Measurements from ENCODE around the gene DXO. TPM values are rescaled to one million over a fixed set of nuclear protein-coding genes. Genes with fewer than 3 reads are reported as not detected.

DXO gene
- total and polyA plus RNA-seq, 3 experiments from 2014 or later: 13.8 to 16.8 (median 15.8) TPM

DNA sequence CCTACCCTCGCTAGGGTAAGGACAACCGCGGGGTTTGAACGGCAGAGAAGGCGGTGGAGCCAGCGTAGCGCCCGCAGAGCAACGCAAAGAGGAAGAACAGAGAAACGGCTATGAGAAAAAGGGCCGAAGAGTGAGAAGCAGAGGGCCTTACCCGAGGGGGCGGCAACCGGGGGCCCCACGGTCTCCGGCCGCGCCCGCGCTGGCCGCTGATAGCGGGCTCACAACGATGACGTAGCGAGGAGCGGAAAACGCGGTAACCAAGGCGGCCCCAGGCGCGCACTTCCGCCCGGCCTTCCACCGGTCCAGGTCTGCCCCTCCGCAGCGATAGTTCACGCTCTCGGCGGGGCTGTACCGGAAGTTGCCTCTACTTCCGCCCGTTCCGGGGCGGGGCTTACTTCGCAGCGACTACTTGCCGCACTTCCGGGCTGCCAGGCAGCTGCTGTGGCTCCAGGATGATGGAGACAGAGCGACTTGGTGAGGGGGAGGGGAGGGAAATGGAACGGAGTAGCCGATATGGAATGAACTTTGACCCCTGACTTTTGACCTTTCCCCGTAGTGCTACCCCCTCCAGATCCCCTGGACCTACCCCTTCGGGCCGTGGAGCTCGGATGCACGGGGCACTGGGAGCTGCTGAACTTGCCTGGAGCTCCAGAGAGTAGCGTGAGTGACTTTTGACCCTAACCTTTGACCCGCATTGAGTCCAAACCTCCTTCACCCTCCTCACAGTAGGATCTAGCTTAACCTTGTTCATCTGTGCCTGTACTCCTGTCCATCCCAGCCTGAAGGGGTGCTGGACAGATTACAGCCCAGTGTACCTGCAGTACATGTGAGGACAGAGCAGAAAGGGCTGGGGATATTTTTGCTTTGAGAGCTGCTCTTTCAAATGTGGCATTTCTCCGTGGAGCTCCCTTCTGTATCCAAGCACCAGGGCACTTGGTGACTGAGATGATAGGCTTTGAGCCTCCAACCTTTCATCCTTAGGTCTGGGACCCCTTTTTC lies 12.9 kb downstream of the DXO start, which contains the start of the genes NELFE and SKIC2:
NELFE (minus strand) TSS at position 231 of the 999 bp plus-strand sequence. CDS start 525 bp downstream, outside the sequence.
SKIC2 (plus strand) TSS at position 435 of the 999 bp plus-strand sequence; CDS start at position 453, 18 bp downstream.
- ChIA-PET CTCF (interaction anchor here (0.7 to 1.2 kb wide), 5 partner anchors 12 to 88 kb away, joined by 3 to 8 read pairs (median 3); partner anchors contain the start of gene DXO), POLR2A (interaction anchor here (0.5 to 4.7 kb wide), 7 partner anchors 12 to 1858 kb away, joined by 3 to 71 read pairs (median 4); partner anchors contain the start of genes DXO, GPANK1 and ZBTB12)
- Mint-ChIP-seq H3K9me3 (no peaks in the 10 kb centered on the region), H3K4me3 (peak within 1 kb of the TSS; percentile 88 to 98 (median 95)), H3K4me1 (peaks cover 34 to 47% (median 40%) of the 10 kb centered on the region in 3 donors), H3K36me3 (peaks cover 6 to 90% (median 21%) of the 10 kb centered on the region in 3 donors), H3K27ac (peak within 1 kb of the TSS; percentile 96 to 99 (median 98)), H3K27me3 (peaks cover 0 to 1% of the 10 kb centered on the region in 2 donors)
- no peaks in the 10 kb centered on the region for H3K9me3 ChIP-seq (ENCODE audit: low read length)
- peaks cover 27% of the 10 kb centered on the region for H3K4me1 ChIP-seq (ENCODE audit: insufficient read depth, low read length)
- no peaks in the 10 kb centered on the region for H3K27me3 ChIP-seq (ENCODE audit: insufficient read depth, low read length, poor library complexity, severe bottlenecking)
- H3K27ac ChIP-seq (ENCODE audit: low read depth, low read length): peak within 1 kb of the TSS; percentile 99
- peaks cover 55% of the 10 kb centered on the region for H3K36me3 ChIP-seq (ENCODE audit: insufficient read depth, low read length)
- peak; percentile 98 to 99 (median 98) for DNase-seq
- H3K4me3 ChIP-seq (ENCODE audit: low read length): peak within 1 kb of the TSS; percentile 100

GRCh38 chr6:31958412-31958740 lies 13.6 kb downstream of the DXO start:
- Mint-ChIP-seq H3K9me3 (no peaks in the 10 kb centered on the region), H3K27me3 (peaks cover 0 to 1% of the 10 kb centered on the region in 2 donors), H3K4me1 (peaks cover 34 to 47% (median 40%) of the 10 kb centered on the region in 3 donors), H3K36me3 (peaks cover 7 to 90% (median 20%) of the 10 kb centered on the region in 3 donors), H3K27ac (peak overlapping the region; percentile 96 to 99 (median 98)), H3K4me3 (peak overlapping the region; percentile 88 to 98 (median 95))
- no peaks in the 10 kb centered on the region for H3K27me3 ChIP-seq (ENCODE audit: insufficient read depth, low read length, poor library complexity, severe bottlenecking)
- peak overlapping the region; percentile 99 for H3K27ac ChIP-seq (ENCODE audit: low read depth, low read length)
- H3K9me3 ChIP-seq (ENCODE audit: low read length): no peaks in the 10 kb centered on the region
- DNase-seq: no peak
- peaks cover 27% of the 10 kb centered on the region for H3K4me1 ChIP-seq (ENCODE audit: insufficient read depth, low read length)
- H3K36me3 ChIP-seq (ENCODE audit: insufficient read depth, low read length): peaks cover 59% of the 10 kb centered on the region
- H3K4me3 ChIP-seq (ENCODE audit: low read length): peak overlapping the region; percentile 100
- ChIA-PET CTCF (no interaction called here), POLR2A (interaction anchor here (0.6 to 4.7 kb wide), 5 partner anchors 13 to 1857 kb away, joined by 3 to 71 read pairs (median 4); partner anchors contain the start of genes DXO and GPANK1)

DNA sequence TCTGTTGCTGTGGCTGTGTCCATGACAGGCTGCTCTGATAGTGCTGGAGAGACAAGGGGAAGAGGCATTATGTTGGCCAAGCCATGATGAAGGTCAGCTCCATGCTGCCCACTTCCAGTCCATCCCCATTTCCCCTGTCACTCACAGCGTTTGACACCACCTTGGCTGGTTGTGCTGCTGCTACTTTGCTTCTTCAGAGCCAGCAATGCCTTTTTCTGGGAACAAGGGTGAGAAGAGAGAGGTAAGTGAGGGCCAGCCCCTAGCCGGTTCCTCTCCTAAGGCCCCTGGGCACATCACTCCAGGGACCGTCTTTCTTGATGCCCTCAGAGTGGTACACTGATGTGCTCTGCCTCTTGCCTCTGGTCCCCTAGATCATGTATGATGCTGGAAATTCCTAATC lies 15.1 kb downstream of the DXO start:
- H3K27me3 Mint-ChIP-seq: peaks cover 0 to 1% of the 10 kb centered on the region in 2 donors
- Histone ChIP-seq H3K27me3 (ENCODE audit: insufficient read depth, low read length, poor library complexity, severe bottlenecking) (no peaks in the 10 kb centered on the region), H3K27ac (ENCODE audit: low read depth, low read length) (no peak overlapping the region), H3K36me3 (ENCODE audit: insufficient read depth, low read length) (peaks cover 55% of the 10 kb centered on the region), H3K4me1 (ENCODE audit: insufficient read depth, low read length) (peaks cover 27% of the 10 kb centered on the region), H3K9me3 (ENCODE audit: low read length) (no peaks in the 10 kb centered on the region), H3K4me3 (ENCODE audit: low read length) (no peak overlapping the region)
- ChIA-PET CTCF (interaction anchor here (1.0 to 1.3 kb wide), 2 partner anchors 14 to 34 kb away, joined by 3 read pairs; no protein-coding TSS in a partner anchor), POLR2A (interaction anchor here (0.7 to 4.7 kb wide), 2 partner anchors 14 to 1448 kb away, joined by 3 to 71 read pairs; partner anchors contain the start of gene DXO)
- no peaks in the 10 kb centered on the region for H3K9me3 Mint-ChIP-seq
- peaks cover 11 to 90% (median 16%) of the 10 kb centered on the region in 3 donors for H3K36me3 Mint-ChIP-seq
- peak overlapping the region in 6 of 8 donors; percentile 17 to 99 (median 96) for H3K27ac Mint-ChIP-seq
- no peak for DNase-seq
- H3K4me3 Mint-ChIP-seq: no peak overlapping the region
- H3K4me1 Mint-ChIP-seq: peaks cover 28 to 42% (median 38%) of the 10 kb centered on the region in 3 donors

- CTCF ChIA-PET: no interaction called here
- Mint-ChIP-seq H3K9me3 (no peaks in the 10 kb centered on the region), H3K36me3 (peaks cover 11 to 80% (median 12%) of the 10 kb centered on the region in 3 donors), H3K4me1 (peaks cover 18 to 23% (median 22%) of the 10 kb centered on the region in 3 donors), H3K27me3 (peaks cover 0 to 1% of the 10 kb centered on the region in 2 donors), H3K27ac (peak overlapping the region in 2 of 8 donors; percentile 38 to 47), H3K4me3 (peak overlapping the region in 1 of 7 donors; percentile 58)
- POLR2A ChIA-PET: no interaction called here
- Histone ChIP-seq H3K27me3 (ENCODE audit: insufficient read depth, low read length, poor library complexity, severe bottlenecking) (no peaks in the 10 kb centered on the region), H3K4me1 (ENCODE audit: insufficient read depth, low read length) (peaks cover 18% of the 10 kb centered on the region), H3K36me3 (ENCODE audit: insufficient read depth, low read length) (peaks cover 38% of the 10 kb centered on the region), H3K27ac (ENCODE audit: low read depth, low read length) (no peak overlapping the region), H3K4me3 (ENCODE audit: low read length) (no peak overlapping the region), H3K9me3 (ENCODE audit: low read length) (no peaks in the 10 kb centered on the region)
- DNase-seq: no peak
Observed at GRCh38 chr6:31954511-31954910, 17.4 kb downstream of the DXO start.

DNA sequence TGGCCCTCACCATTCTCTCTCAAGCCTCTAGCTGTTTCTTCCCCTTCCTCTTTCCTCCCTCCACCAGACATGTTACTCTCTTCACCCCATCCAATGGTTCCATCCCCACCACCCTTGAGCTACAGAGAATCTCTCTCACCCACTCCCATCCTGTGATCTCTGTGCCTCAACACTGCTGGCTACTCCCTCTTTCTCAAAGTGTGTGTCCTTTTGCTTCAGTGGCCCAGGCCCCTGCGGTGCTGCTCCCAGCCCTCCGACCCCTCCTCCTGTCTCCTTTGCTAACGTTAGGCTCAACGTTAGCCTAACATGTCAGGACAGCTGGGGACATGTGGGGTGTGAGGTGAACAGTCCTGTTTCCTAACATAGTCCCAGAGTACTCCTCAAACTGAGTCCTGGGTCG lies 19.0 kb downstream of the DXO start:
- no peaks in the 10 kb centered on the region for H3K27me3 Mint-ChIP-seq
- no peaks in the 10 kb centered on the region for H3K9me3 ChIP-seq (ENCODE audit: low read length)
- peaks cover 7 to 9% (median 8%) of the 10 kb centered on the region in 3 donors for H3K4me1 Mint-ChIP-seq
- no peak overlapping the region for H3K27ac ChIP-seq (ENCODE audit: low read depth, low read length)
- H3K4me3 ChIP-seq (ENCODE audit: low read length): no peak overlapping the region
- DNase-seq: no peak
- peak overlapping the region in 1 of 7 donors; percentile 60 for H3K4me3 Mint-ChIP-seq
- peaks cover 7% of the 10 kb centered on the region for H3K4me1 ChIP-seq (ENCODE audit: insufficient read depth, low read length)
- no peaks in the 10 kb centered on the region for H3K27me3 ChIP-seq (ENCODE audit: insufficient read depth, low read length, poor library complexity, severe bottlenecking)
- peak overlapping the region in 4 of 8 donors; percentile 30 to 93 (median 69) for H3K27ac Mint-ChIP-seq
- peaks cover 11 to 68% (median 12%) of the 10 kb centered on the region in 3 donors for H3K36me3 Mint-ChIP-seq
- peaks cover 38% of the 10 kb centered on the region for H3K36me3 ChIP-seq (ENCODE audit: insufficient read depth, low read length)
- CTCF ChIA-PET: interaction anchor here (0.6 to 1.6 kb wide), 11 partner anchors 9 to 279 kb away, joined by 3 to 7 read pairs (median 4); partner anchors contain the start of genes DXO, EHMT2, LY6G5C and ZBTB12
- POLR2A ChIA-PET: no interaction called here
- H3K9me3 Mint-ChIP-seq: no peaks in the 10 kb centered on the region

DNA sequence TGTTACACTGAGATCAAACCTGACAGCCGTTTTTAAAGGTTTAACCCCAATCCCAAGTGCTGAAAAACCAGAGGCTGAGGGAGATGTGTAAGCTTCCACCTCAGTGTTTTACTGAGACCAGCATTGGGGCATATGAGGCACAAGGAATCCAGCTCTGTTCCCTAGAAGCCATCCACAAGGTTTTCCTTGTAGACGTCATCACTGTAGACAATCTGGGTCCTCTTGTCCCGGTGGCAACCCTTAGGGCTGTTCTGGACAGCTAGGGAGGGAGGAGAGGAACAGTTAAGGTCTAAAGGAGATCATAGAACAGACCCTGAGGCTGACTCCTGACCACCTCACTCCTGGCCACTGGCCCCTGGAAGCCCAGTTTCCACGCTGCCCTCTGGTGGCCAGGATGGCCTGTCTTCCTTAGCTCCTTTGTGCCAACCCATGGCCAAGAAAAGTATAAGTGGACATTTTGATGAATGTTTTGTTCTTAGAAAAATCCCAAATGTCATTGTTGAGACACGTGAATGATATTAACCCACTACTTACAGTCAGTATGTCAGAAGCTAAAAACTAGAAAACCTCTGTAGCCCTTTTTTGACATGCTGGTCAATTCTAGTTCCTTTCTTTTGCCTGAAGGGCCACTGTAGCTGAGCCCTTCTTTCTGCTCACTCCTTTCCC lies 19.7 kb downstream of the DXO start:
- no peaks in the 10 kb centered on the region for H3K27me3 ChIP-seq (ENCODE audit: insufficient read depth, low read length, poor library complexity, severe bottlenecking)
- Mint-ChIP-seq H3K4me1 (peaks cover 1 to 3% (median 2%) of the 10 kb centered on the region in 3 donors), H3K36me3 (peaks cover 11 to 64% (median 12%) of the 10 kb centered on the region in 3 donors), H3K9me3 (no peaks in the 10 kb centered on the region), H3K27ac (peak overlapping the region in 3 of 8 donors; percentile 13 to 66 (median 30)), H3K27me3 (no peaks in the 10 kb centered on the region), H3K4me3 (peak overlapping the region in 1 of 7 donors; percentile 60)
- H3K4me3 ChIP-seq (ENCODE audit: low read length): no peak overlapping the region
- ChIA-PET POLR2A (interaction anchor here (0.5 kb wide), 1 partner anchor 1984 kb away, joined by 3 read pairs; no protein-coding TSS in a partner anchor), CTCF (interaction anchor here (0.6 to 1.6 kb wide), 12 partner anchors 9 to 278 kb away, joined by 3 to 7 read pairs (median 4); partner anchors contain the start of genes DXO, EHMT2, LY6G5C and ZBTB12)
- peak in 1 of 5 donors; percentile 24 for DNase-seq
- peaks cover 38% of the 10 kb centered on the region for H3K36me3 ChIP-seq (ENCODE audit: insufficient read depth, low read length)
- no peaks in the 10 kb centered on the region for H3K9me3 ChIP-seq (ENCODE audit: low read length)
- peaks cover under 1% of the 10 kb centered on the region for H3K4me1 ChIP-seq (ENCODE audit: insufficient read depth, low read length)
- H3K27ac ChIP-seq (ENCODE audit: low read depth, low read length): no peak overlapping the region

- Histone ChIP-seq H3K9me3 (ENCODE audit: low read length) (no peaks in the 10 kb centered on the region), H3K27ac (ENCODE audit: low read depth, low read length) (no peak overlapping the region), H3K4me3 (ENCODE audit: low read length) (no peak overlapping the region), H3K4me1 (ENCODE audit: insufficient read depth, low read length) (no peaks in the 10 kb centered on the region), H3K27me3 (ENCODE audit: insufficient read depth, low read length, poor library complexity, severe bottlenecking) (no peaks in the 10 kb centered on the region), H3K36me3 (ENCODE audit: insufficient read depth, low read length) (peaks cover 27% of the 10 kb centered on the region)
- Mint-ChIP-seq H3K4me1 (no peaks in the 10 kb centered on the region), H3K27me3 (peaks cover 1 to 8% of the 10 kb centered on the region in 2 donors), H3K4me3 (no peak overlapping the region), H3K9me3 (no peaks in the 10 kb centered on the region), H3K27ac (peak overlapping the region in 5 of 8 donors; percentile 34 to 78 (median 76)), H3K36me3 (peaks cover 11 to 44% (median 12%) of the 10 kb centered on the region in 3 donors)
- ChIA-PET CTCF (no interaction called here), POLR2A (no interaction called here)
- no peak for DNase-seq
Observed at GRCh38 chr6:31949926-31950548, 21.9 kb downstream of the DXO start.
